Uterus (tissue), 2 donors: ENCODE data around the gene DCBLD1.

Source experiments
- POLR2A ChIP-seq, 2 donors: fragments of 450-650 bp; IDR thresholded peaks; one replicate each; pipeline ENCODE4 v1.6.1; 2016; ENCODE audit warnings: antibody characterized with exemption in 2 of 2, mild to moderate bottlenecking in 1 of 2, moderate library complexity in 1 of 2
- TF ChIP-seq, protein P1 (sequence below), 4 experiments: fragments of 200-600 bp in 2 of 4; fragments of 450-650 bp in 2 of 4; sonication (generic) in 2 of 4; IDR thresholded peaks; one replicate each; pipeline ENCODE4 v1.5.1; 2016 to 2019; ENCODE audit warnings: antibody characterized with exemption in 4 of 4, mild to moderate bottlenecking in 2 of 4, moderate library complexity in 1 of 4

DNA sequence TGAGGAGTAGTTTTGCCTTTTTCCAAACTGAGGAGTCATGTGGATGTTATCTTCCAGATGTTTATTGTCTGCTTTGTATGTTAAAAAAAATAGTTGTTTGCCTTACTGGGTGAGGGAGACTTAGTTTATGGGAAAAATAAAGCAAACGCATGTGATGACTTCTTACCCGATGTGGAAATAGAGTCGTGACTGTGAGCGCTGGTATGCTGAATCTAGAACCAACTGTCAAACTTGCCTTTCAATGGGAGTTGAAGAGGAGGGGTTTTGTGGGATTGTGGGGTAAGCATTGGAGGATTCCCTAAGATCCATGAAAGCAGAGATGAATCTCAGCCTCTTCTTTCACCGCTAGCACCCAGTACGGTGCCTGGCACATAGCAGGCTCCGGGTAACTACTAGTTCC, 5.3 kb downstream of the DCBLD1 start:
- TF ChIP-seq, protein P1, sequence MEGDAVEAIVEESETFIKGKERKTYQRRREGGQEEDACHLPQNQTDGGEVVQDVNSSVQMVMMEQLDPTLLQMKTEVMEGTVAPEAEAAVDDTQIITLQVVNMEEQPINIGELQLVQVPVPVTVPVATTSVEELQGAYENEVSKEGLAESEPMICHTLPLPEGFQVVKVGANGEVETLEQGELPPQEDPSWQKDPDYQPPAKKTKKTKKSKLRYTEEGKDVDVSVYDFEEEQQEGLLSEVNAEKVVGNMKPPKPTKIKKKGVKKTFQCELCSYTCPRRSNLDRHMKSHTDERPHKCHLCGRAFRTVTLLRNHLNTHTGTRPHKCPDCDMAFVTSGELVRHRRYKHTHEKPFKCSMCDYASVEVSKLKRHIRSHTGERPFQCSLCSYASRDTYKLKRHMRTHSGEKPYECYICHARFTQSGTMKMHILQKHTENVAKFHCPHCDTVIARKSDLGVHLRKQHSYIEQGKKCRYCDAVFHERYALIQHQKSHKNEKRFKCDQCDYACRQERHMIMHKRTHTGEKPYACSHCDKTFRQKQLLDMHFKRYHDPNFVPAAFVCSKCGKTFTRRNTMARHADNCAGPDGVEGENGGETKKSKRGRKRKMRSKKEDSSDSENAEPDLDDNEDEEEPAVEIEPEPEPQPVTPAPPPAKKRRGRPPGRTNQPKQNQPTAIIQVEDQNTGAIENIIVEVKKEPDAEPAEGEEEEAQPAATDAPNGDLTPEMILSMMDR (IDR thresholded peaks at IDR 0.05): no peak
- TF ChIP-seq POLR2A (IDR thresholded peaks at IDR 0.05): no peak
